ENCODE data around the gene SULT1C3.

DNA sequence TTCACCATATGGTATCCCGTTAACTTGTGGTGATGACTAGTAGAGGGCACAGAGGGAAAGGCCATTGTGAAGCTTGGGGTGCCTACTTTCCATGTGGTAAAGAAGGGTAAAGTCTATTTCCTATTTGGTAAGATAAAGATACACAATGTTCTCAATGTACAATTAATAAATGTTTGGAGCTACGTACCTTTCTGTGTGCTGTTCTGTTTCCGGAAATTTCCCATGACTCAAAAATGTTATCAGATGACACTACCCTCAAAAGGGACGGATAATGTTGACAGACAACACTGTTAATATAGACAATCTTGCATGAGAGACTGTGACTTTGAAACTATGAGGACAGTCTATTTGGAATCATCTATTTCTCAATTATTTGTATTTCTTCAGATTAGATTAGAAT, 4.2 kb upstream of the SULT1C3 start:
- no peak for TF ChIP-seq BCL11A (IDR thresholded peaks at IDR 0.05; ENCODE audit: low read depth in 2 of 2, low read length in 2 of 2)
- no peak for TF ChIP-seq EGR1 (IDR thresholded peaks at IDR 0.05; ENCODE audit: borderline replicate concordance, low read depth, low read length)
- no peak for TF ChIP-seq CTCF (IDR thresholded peaks at IDR 0.05; ENCODE audit: control extremely low read depth in 1 of 3, insufficient read depth in 1 of 3, low read depth in 1 of 3, low read length in 3 of 3)
- TF ChIP-seq YY1 (IDR thresholded peaks at IDR 0.05; ENCODE audit: low read depth, low read length) = no peak
- no peak for TF ChIP-seq POLR2AphosphoS5 (IDR thresholded peaks at IDR 0.05; ENCODE audit: low read depth, low read length)
- TF ChIP-seq, protein P1, sequence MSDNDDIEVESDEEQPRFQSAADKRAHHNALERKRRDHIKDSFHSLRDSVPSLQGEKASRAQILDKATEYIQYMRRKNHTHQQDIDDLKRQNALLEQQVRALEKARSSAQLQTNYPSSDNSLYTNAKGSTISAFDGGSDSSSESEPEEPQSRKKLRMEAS (IDR thresholded peaks at IDR 0.05) = no peak
- no peak for TF ChIP-seq SP1 (IDR thresholded peaks at IDR 0.05; ENCODE audit: low read depth, low read length)
- TF ChIP-seq POLR2A (IDR thresholded peaks at IDR 0.05; ENCODE audit: control extremely low read depth in 1 of 2, low read depth in 2 of 2, low read length in 2 of 2) = no peak
- no peak for TF ChIP-seq SRF (IDR thresholded peaks at IDR 0.05; ENCODE audit: low read depth, low read length)

Data from H1 (cell line).